Erythroblast (primary cell): ENCODE results near the gene IL16.

Experiments used
- GATA1 ChIP-seq: IDR thresholded peaks from 2 replicates; pipeline ENCODE4 v1.6.1; 2011; ENCODE audit warnings: low read depth, mild to moderate bottlenecking, control low read depth, low read length, moderate library complexity
- POLR2A ChIP-seq: IDR thresholded peaks from 2 replicates; pipeline ENCODE4 v1.6.1; 2011; ENCODE audit warnings: mild to moderate bottlenecking, low read length

DNA sequence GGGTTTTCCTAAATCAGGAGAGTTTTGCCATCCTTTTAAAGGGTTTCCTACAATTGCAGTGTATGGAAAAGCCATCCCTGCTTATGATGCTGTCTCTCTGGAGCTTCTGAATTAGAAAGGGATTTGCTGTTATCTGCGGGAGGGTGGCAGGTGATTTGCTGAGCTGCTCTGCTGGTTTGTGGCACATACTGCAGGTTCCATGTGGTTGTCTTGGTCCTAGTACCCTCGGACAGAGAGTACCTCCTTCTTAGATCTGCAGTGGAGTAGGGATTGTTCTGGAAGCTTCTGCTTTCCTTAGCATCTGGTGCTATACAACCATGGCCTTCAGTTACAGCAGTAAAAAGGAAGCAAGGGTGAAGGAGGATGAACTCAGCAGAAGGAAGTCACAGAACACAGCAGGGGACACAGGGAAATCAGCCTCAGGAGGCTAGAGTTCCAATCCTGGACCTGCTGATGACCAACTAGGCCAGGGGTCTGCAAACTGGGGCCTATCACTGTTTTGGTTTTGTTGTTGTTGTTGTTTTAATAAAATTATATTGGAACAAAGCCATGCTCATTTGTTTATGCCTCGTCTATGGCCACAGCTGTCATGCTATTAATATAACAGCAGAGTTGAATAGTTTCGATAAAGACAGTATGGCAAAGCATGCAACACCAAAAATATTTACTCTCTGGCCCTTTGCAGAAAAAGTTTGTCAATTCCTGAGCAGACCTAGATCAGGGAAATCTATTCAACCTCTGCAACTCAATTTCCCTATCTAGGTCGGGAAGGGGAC is 87.8 kb downstream of the IL16 start:
- TF ChIP-seq POLR2A (no peak), GATA1 (no peak)
